Measurements from ENCODE around the gene FCAR. TPM values are rescaled to one million over a fixed set of nuclear protein-coding genes. Genes with fewer than 3 reads are reported as not detected.
"Not testable (repeated sequence)": the region's sequence is repeated elsewhere in the genome, so short reads cannot be mapped to it uniquely, and the experiment has no call there.

FCAR gene
- total and polyA plus RNA-seq, 2 experiments from 2014 or later = not detected

- no peak for TF ChIP-seq ZNF462 (CRISPR knock-in tag; IDR thresholded peaks at IDR 0.05)
- no peak for TF ChIP-seq CTCF (conservative IDR thresholded peaks at IDR 0.05; ENCODE audit: low read depth in 2 of 2)
- TF ChIP-seq JUNB (IDR thresholded peaks at IDR 0.05; ENCODE audit: unreplicated experiment) = no peak
- no peak for TF ChIP-seq STAT1 (IDR thresholded peaks at IDR 0.05; ENCODE audit: unreplicated experiment)
Observed at GRCh38 chr19:54851353-54851752, 22.7 kb upstream of the FCAR start (continued).

GRCh38 chr19:54855241-54855640 is 18.8 kb upstream of the FCAR start:
- H3K27ac ChIP-seq (ENCODE audit: low read depth); ATAC-seq; H3K4me1 Mint-ChIP-seq; H3K4me2 ChIP-seq; H2AFZ ChIP-seq; H3K4me1 ChIP-seq (ENCODE audit: insufficient read depth); H3K4me3 ChIP-seq; H4K20me1 ChIP-seq (replicated peaks; ENCODE audit: insufficient read depth); DNase-seq (ENCODE audit: low spot score); H3K9me2 ChIP-seq (ENCODE audit: insufficient read depth); H3K27me3 ChIP-seq (ENCODE audit: insufficient read depth); H3F3A ChIP-seq (replicated peaks; ENCODE audit: low read depth); H3K4me3 Mint-ChIP-seq; H3K27me3 Mint-ChIP-seq (ENCODE audit: insufficient read depth, low read depth, poor library complexity); H3K36me3 ChIP-seq (ENCODE audit: insufficient read depth); H3K27ac Mint-ChIP-seq; H3K79me2 ChIP-seq (replicated peaks; ENCODE audit: insufficient read depth): not testable (repeated sequence)
- peaks cover 44% of the 10 kb centered on the region for H3K36me3 Mint-ChIP-seq (ENCODE audit: low read depth)
- H3K9me3 Mint-ChIP-seq = peaks cover 98% of the 10 kb centered on the region

GRCh38 chr19:54858476-54858875 is 15.6 kb upstream of the FCAR start:
- H3K27me3 Mint-ChIP-seq (ENCODE audit: insufficient read depth, low read depth, poor library complexity); H3K27ac Mint-ChIP-seq; H3K4me3 ChIP-seq; H3K4me3 Mint-ChIP-seq; H4K20me1 ChIP-seq (replicated peaks; ENCODE audit: insufficient read depth); H3F3A ChIP-seq (replicated peaks; ENCODE audit: low read depth); H3K4me2 ChIP-seq; H2AFZ ChIP-seq; DNase-seq (ENCODE audit: low spot score); H3K4me1 ChIP-seq (ENCODE audit: insufficient read depth); H3K79me2 ChIP-seq (replicated peaks; ENCODE audit: insufficient read depth); H3K4me1 Mint-ChIP-seq; H3K9me2 ChIP-seq (ENCODE audit: insufficient read depth); ATAC-seq; H3K27me3 ChIP-seq (ENCODE audit: insufficient read depth); H3K27ac ChIP-seq (ENCODE audit: low read depth); H3K36me3 ChIP-seq (ENCODE audit: insufficient read depth): not testable (repeated sequence)
- peaks cover 33% of the 10 kb centered on the region for H3K36me3 Mint-ChIP-seq (ENCODE audit: low read depth)
- H3K9me3 Mint-ChIP-seq = peaks cover 89% of the 10 kb centered on the region

- Mint-ChIP-seq H3K36me3 (ENCODE audit: low read depth) (peaks cover 27% of the 10 kb centered on the region), H3K9me3 (peaks cover 80% of the 10 kb centered on the region)
- not testable (repeated sequence) for DNase-seq (ENCODE audit: low spot score); H3K4me3 Mint-ChIP-seq; H3K79me2 ChIP-seq (replicated peaks; ENCODE audit: insufficient read depth); H3K9me2 ChIP-seq (ENCODE audit: insufficient read depth); H3K27me3 ChIP-seq (ENCODE audit: insufficient read depth); H3K4me2 ChIP-seq; H3F3A ChIP-seq (replicated peaks; ENCODE audit: low read depth); H2AFZ ChIP-seq; ATAC-seq; H3K4me1 Mint-ChIP-seq; H3K27ac Mint-ChIP-seq; H3K27ac ChIP-seq (ENCODE audit: low read depth); H4K20me1 ChIP-seq (replicated peaks; ENCODE audit: insufficient read depth); H3K27me3 Mint-ChIP-seq (ENCODE audit: insufficient read depth, low read depth, poor library complexity); H3K4me3 ChIP-seq; H3K4me1 ChIP-seq (ENCODE audit: insufficient read depth); H3K36me3 ChIP-seq (ENCODE audit: insufficient read depth)
Observed at GRCh38 chr19:54859421-54859820, 14.6 kb upstream of the FCAR start.
